K562 (cell line): ENCODE measurements around the gene ADAMTS14. TPM values are rescaled to one million over a fixed set of nuclear protein-coding genes. Genes with fewer than 3 reads are reported as not detected.
A peak's percentile ranks its signal among the peaks of the same experiment; 100 is the strongest.

Source experiments
- ASH1L ChIP-seq: fragments of 450-650 bp; IDR thresholded peaks from 2 replicates; pipeline ENCODE4 v1.6.1; 2018; ENCODE audit warnings: borderline replicate concordance, mild to moderate bottlenecking, low read depth; ENCODE audit not compliant: partially characterized antibody
- CXXC5 ChIP-seq: fragments of 250-450 bp; sonication (Bioruptor Pico); IDR thresholded peaks from 2 replicates; pipeline ENCODE4 v1.8.0; 2022; ENCODE audit warnings: inconsistent platforms, mild to moderate bottlenecking, moderate library complexity
- E2F3 ChIP-seq: fragments of 250-450 bp; sonication (Bioruptor Pico); IDR thresholded peaks from 2 replicates; pipeline ENCODE4 v1.4.0; 2020; ENCODE audit warnings: mild to moderate bottlenecking
- FOXK1 ChIP-seq: sonication (generic); formaldehyde crosslinking; IDR thresholded peaks from 2 replicates; pipeline ENCODE4 v1.8.0; 2022; ENCODE audit warnings: missing genetic modification reagents, mild to moderate bottlenecking, borderline replicate concordance
- LCOR ChIP-seq: sonication (generic); formaldehyde crosslinking; IDR thresholded peaks from 2 replicates; pipeline ENCODE4 v1.8.0; 2022; ENCODE audit warnings: mild to moderate bottlenecking, missing genetic modification reagents
- NR3C1 ChIP-seq: sonication (generic); formaldehyde crosslinking; IDR thresholded peaks from 2 replicates; pipeline ENCODE4 v1.8.1; 2022; ENCODE audit warnings: missing genetic modification reagents
- NRF1 ChIP-seq, 2 experiments: fragments of 450-650 bp; IDR thresholded peaks in 1 of 2; conservative IDR thresholded peaks in 1 of 2; 2 replicates each; pipeline ENCODE4 v1.6.1; 2014; ENCODE audit warnings: mild to moderate bottlenecking in 2 of 2
- POLR3G ChIP-seq: IDR thresholded peaks from 2 replicates; pipeline ENCODE4 v1.6.1; 2011; ENCODE audit not compliant: insufficient read length, insufficient replicate concordance; ENCODE audit errors: extremely low read depth
- TAF7 ChIP-seq: fragments of 450-650 bp; IDR thresholded peaks from 2 replicates; pipeline ENCODE4 v1.6.1; 2016; ENCODE audit warnings: missing genetic modification characterization, missing compliant biosample characterization
- YBX1 ChIP-seq: fragments of 450-650 bp; IDR thresholded peaks from 2 replicates; pipeline ENCODE4 v1.7.1; 2016; ENCODE audit warnings: mild to moderate bottlenecking
- ZNF561 ChIP-seq: fragments of 450-650 bp; formaldehyde crosslinking; conservative IDR thresholded peaks from 2 replicates; pipeline ENCODE4 v1.4.0; 2020; ENCODE audit warnings: mild to moderate bottlenecking, moderate library complexity
- polyA plus RNA-seq, 8 experiments: library from polyadenylated mRNA; depleted of rRNA in 4 of 8; stranded (reverse) in 5 of 8; unstranded in 3 of 8; fragments of >200 nt; fragmentation: Nextera tagmentation in 2 of 8; fragmentation: Illumina TruSeq in 1 of 8; extraction: Ambion mirVana in 2 of 8; extraction: Trizol in 1 of 8; gene quantifications; 2 replicates each; pipeline versions ENCODE4 v1.2.1 to v1.2.3, GENCODE V29; 2011 to 2014; ENCODE audit warnings: inconsistent platforms in 1 of 8, missing spikeins in 1 of 8
- total RNA-seq, 7 experiments: library from RNA; depleted of rRNA in 6 of 7; stranded (reverse); fragments of >200 nt in 6 of 7; fragmentation: Illumina TruSeq in 2 of 7; extraction: Trizol in 2 of 7; gene quantifications; 2 replicates each; pipeline versions ENCODE4 v1.2.1 to v1.2.3, GENCODE V29; 2011 to 2021; ENCODE audit warnings: low replicate concordance in 1 of 7
- TF ChIP-seq, protein P1 (sequence below): fragments of 250-450 bp; sonication (Bioruptor Pico); IDR thresholded peaks from 2 replicates; pipeline ENCODE4 v1.4.0; 2020; ENCODE audit warnings: mild to moderate bottlenecking, moderate library complexity, borderline replicate concordance
- TF ChIP-seq, protein P2 (sequence below): fragments of 450-650 bp; IDR thresholded peaks from 2 replicates; pipeline ENCODE4 v1.6.1; 2017; ENCODE audit warnings: mild to moderate bottlenecking, moderate library complexity
- TF ChIP-seq, protein P3 (sequence below): fragments of 450-650 bp; formaldehyde crosslinking; IDR thresholded peaks from 2 replicates; pipeline ENCODE4 v1.4.0; 2020; ENCODE audit warnings: mild to moderate bottlenecking, moderate library complexity
- TF ChIP-seq, protein P4 (sequence below), 2 experiments: IDR thresholded peaks; 2 replicates each; pipeline ENCODE4 v1.6.1; 2011; ENCODE audit warnings: borderline replicate concordance in 1 of 2, control low read depth in 1 of 2, low read depth in 1 of 2, low read length in 1 of 2, mild to moderate bottlenecking in 1 of 2, mixed read lengths in 1 of 2, moderate library complexity in 1 of 2; ENCODE audit not compliant: insufficient read depth in 1 of 2, insufficient read length in 1 of 2, poor library complexity in 1 of 2, severe bottlenecking in 1 of 2; ENCODE audit errors: extremely low read depth in 1 of 2
- TF ChIP-seq, protein P5 (sequence below): fragments of 250-450 bp; sonication (Bioruptor Pico); IDR thresholded peaks from 2 replicates; pipeline ENCODE4 v1.8.0; 2022; ENCODE audit warnings: moderate library complexity, mild to moderate bottlenecking, inconsistent platforms
- TF ChIP-seq, protein P6 (sequence below): fragments of 450-650 bp; IDR thresholded peaks from 2 replicates; pipeline ENCODE4 v1.7.0; 2016; ENCODE audit warnings: borderline replicate concordance

Gene ADAMTS14
- total and polyA plus RNA-seq, 9 of the 15 experiments (the other 6 are each of a cell fraction or from before 2014, with no cell fraction given), result 0.04 to 37.4 (median 15.9) TPM

DNA sequence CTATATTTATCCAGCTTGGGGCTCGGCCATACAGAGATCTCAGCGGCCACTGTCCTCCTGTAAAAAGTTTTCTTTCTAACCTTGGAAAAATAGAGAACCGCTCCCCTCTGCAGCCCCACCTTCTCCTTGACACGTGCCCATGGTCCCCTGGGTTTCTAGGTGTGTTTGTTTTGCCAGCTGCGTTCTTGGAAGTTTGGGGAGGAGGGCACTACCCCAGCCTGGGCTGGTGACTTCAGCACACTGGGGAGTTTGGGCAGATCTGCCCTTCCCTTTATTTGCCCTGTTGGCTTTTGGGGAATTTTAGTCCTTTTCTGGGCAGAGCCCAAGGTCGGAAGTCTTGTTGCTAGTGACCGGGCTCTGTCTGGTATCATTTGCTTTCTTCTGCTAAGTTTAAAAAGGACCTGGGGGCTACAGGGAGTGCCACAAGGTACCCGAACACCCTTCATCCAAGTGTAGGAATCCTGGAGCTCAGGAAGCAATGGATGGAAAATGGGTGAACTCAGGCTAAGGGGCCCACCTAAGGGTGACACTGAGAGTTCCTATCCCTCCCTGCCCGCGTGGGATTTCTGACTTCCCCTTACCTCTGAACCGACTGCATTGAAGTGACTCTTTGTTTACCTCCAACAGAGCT lies 1.7 kb downstream of the ADAMTS14 start (continued):
- peak; percentile 64 for TF ChIP-seq CXXC5 (CRISPR knock-in tag)
- TF ChIP-seq, protein P1, sequence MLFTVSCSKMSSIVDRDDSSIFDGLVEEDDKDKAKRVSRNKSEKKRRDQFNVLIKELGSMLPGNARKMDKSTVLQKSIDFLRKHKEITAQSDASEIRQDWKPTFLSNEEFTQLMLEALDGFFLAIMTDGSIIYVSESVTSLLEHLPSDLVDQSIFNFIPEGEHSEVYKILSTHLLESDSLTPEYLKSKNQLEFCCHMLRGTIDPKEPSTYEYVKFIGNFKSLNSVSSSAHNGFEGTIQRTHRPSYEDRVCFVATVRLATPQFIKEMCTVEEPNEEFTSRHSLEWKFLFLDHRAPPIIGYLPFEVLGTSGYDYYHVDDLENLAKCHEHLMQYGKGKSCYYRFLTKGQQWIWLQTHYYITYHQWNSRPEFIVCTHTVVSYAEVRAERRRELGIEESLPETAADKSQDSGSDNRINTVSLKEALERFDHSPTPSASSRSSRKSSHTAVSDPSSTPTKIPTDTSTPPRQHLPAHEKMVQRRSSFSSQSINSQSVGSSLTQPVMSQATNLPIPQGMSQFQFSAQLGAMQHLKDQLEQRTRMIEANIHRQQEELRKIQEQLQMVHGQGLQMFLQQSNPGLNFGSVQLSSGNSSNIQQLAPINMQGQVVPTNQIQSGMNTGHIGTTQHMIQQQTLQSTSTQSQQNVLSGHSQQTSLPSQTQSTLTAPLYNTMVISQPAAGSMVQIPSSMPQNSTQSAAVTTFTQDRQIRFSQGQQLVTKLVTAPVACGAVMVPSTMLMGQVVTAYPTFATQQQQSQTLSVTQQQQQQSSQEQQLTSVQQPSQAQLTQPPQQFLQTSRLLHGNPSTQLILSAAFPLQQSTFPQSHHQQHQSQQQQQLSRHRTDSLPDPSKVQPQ (CRISPR knock-in tag), result peak; percentile 41; the same call in 1 of the 2 replicates
- no peak for TF ChIP-seq LCOR
- TF ChIP-seq, protein P2, sequence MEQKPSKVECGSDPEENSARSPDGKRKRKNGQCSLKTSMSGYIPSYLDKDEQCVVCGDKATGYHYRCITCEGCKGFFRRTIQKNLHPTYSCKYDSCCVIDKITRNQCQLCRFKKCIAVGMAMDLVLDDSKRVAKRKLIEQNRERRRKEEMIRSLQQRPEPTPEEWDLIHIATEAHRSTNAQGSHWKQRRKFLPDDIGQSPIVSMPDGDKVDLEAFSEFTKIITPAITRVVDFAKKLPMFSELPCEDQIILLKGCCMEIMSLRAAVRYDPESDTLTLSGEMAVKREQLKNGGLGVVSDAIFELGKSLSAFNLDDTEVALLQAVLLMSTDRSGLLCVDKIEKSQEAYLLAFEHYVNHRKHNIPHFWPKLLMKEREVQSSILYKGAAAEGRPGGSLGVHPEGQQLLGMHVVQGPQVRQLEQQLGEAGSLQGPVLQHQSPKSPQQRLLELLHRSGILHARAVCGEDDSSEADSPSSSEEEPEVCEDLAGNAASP, result no peak
- TF ChIP-seq TAF7 (tag), result no peak
- TF ChIP-seq ASH1L, result no peak
- no peak for TF ChIP-seq NRF1 (conservative IDR thresholded peaks at IDR 0.05 in 1 of 2, IDR thresholded peaks at IDR 0.05 in 1 of 2)
- TF ChIP-seq POLR3G, result no peak
- TF ChIP-seq, protein P3, sequence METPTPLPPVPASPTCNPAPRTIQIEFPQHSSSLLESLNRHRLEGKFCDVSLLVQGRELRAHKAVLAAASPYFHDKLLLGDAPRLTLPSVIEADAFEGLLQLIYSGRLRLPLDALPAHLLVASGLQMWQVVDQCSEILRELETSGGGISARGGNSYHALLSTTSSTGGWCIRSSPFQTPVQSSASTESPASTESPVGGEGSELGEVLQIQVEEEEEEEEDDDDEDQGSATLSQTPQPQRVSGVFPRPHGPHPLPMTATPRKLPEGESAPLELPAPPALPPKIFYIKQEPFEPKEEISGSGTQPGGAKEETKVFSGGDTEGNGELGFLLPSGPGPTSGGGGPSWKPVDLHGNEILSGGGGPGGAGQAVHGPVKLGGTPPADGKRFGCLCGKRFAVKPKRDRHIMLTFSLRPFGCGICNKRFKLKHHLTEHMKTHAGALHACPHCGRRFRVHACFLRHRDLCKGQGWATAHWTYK (CRISPR knock-in tag), result no peak
- TF ChIP-seq FOXK1 (CRISPR knock-in tag), result no peak
- TF ChIP-seq, protein P4, sequence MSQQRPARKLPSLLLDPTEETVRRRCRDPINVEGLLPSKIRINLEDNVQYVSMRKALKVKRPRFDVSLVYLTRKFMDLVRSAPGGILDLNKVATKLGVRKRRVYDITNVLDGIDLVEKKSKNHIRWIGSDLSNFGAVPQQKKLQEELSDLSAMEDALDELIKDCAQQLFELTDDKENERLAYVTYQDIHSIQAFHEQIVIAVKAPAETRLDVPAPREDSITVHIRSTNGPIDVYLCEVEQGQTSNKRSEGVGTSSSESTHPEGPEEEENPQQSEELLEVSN (IDR thresholded peaks at IDR 0.05; ENCODE audit: borderline replicate concordance in 1 of 2, extremely low read depth in 1 of 2, insufficient read depth in 1 of 2, insufficient read length in 1 of 2, low read depth in 1 of 2, low read length in 1 of 2, poor library complexity in 1 of 2, severe bottlenecking in 1 of 2), result no peak
- no peak for TF ChIP-seq NR3C1 (CRISPR knock-in tag)
- TF ChIP-seq, protein P5, sequence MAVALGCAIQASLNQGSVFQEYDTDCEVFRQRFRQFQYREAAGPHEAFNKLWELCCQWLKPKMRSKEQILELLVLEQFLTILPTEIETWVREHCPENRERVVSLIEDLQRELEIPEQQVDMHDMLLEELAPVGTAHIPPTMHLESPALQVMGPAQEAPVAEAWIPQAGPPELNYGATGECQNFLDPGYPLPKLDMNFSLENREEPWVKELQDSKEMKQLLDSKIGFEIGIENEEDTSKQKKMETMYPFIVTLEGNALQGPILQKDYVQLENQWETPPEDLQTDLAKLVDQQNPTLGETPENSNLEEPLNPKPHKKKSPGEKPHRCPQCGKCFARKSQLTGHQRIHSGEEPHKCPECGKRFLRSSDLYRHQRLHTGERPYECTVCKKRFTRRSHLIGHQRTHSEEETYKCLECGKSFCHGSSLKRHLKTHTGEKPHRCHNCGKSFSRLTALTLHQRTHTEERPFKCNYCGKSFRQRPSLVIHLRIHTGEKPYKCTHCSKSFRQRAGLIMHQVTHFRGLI (CRISPR knock-in tag), result peak; percentile 81; the same call in 1 of the 2 replicates
- no peak for TF ChIP-seq YBX1
- 0 out of 2 replicates have a peak, but pooled peaks have one; percentile 43 for TF ChIP-seq E2F3 (CRISPR knock-in tag)
- TF ChIP-seq, protein P6, sequence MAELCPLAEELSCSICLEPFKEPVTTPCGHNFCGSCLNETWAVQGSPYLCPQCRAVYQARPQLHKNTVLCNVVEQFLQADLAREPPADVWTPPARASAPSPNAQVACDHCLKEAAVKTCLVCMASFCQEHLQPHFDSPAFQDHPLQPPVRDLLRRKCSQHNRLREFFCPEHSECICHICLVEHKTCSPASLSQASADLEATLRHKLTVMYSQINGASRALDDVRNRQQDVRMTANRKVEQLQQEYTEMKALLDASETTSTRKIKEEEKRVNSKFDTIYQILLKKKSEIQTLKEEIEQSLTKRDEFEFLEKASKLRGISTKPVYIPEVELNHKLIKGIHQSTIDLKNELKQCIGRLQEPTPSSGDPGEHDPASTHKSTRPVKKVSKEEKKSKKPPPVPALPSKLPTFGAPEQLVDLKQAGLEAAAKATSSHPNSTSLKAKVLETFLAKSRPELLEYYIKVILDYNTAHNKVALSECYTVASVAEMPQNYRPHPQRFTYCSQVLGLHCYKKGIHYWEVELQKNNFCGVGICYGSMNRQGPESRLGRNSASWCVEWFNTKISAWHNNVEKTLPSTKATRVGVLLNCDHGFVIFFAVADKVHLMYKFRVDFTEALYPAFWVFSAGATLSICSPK, result no peak
- no peak for TF ChIP-seq ZNF561 (CRISPR knock-in tag)
